GM19372 (cell line): Measurements from ENCODE around the gene TK2.
"Not testable (repeated sequence)": the region's sequence is repeated elsewhere in the genome, so short reads cannot be mapped to it uniquely, and the experiment has no call there.

Source experiments
- ATAC-seq: cut with Tn5 transposase; IDR thresholded peaks from one replicate; pipeline ENCODE4 v1.9.1; 2021; ENCODE audit warnings: mild to moderate bottlenecking, low read depth, moderate library complexity; ENCODE audit not compliant: unreplicated experiment

TK2 gene

DNA sequence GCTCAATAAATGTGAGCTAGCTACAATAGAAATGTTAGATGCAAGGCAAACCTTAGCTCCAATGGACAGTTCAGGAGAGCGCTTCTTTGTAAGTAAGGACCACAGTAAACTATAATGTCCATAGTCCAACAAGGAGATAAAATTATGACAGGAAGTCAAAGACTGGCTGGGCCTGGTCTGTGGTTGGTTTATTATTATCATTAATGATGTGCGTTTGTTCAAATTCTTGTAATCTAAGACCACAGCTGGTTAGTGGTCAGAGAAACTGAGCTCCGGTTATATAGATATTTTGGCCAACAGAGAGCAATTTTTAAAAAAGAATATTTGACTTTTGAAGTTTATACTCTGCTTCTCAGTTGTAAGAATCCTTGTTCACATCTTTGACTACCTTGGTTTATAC, 24.6 kb upstream of the TK2 start:
- ATAC-seq = no peak

DNA sequence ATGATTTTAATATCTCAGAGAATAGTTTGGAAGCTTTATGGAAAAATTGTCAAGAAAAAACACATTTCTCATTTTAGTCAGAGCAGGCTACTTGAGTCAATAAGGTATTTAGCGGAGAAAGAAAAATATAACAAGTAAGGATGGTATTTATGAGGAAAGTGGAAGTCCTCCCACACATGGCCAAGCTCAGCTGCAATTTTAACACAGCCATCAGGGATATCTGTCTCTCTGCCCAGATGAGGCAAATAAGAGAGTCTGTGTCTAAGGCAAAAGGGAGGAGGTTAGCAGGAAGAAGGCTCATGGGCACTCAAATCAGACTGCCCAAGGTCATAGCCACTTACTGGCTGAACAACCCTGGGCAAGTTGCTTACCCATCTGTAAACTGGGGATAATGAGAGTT, 24.2 kb upstream of the TK2 start:
- ATAC-seq = no peak

DNA sequence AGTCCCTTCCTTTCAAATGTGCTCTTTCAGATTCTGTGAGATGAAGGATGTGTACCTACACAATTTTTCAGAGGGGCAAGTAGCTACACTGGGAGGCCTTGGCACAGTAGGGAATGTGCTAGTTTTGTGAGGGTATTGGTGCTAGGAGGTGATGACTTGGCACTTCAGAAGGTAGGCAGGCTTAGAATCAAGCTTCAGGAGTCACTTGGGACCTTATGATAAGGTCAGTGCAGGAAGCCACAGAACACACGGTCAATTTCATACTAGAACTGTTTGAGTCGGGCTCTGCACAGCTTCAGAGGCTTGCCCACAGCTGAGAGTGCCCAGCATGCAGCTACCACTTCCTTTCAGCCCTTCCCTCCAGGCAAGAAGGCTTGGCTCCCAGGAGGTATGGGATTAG, 22.4 kb upstream of the TK2 start:
- ATAC-seq = no peak

DNA sequence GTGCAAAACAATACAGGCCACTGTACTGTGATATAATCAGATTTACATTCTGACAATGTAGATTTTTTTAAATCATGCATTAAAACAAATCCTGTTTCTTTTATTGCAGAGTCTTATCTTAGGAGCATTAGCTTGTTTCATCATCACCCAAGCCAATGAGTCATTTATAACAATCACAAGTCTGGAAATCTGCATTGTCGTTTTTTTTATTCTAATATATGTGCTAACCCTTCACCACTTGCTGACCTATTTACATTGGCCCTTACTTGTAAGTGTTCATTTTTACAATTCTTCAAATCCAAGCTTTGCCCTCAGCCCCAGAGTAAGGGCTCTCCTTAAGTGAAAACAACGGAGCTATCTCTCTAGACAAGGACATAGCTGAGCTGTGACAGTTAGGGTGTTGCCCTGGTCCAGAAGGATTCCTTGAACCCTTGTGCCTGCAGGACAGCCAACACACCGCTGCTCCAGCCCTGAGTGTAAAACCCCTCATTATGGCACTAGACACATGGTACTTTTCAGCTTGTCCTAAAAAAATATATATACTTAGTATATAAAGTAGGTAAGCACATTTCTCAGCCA, 20.0 kb upstream of the TK2 start:
- no peak for ATAC-seq

DNA sequence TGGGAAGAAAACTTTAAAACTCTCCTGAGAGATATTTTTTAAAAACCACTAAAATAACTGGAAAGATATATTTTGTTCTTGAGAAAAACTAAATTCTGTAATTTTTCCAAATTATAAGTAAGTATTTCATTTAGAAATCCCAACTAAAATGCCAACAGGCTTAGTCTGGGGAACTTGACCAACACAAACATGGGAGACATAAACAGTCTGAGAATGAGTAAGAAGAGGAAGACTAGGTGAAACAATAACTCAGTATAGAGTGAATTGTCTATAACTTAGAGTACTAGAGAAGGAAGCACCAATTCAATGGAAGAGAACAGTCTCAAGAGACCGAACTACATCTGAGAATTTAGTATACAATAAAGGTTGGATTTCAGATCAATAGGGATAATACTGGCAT, 19.2 kb upstream of the TK2 start:
- no peak for ATAC-seq

DNA sequence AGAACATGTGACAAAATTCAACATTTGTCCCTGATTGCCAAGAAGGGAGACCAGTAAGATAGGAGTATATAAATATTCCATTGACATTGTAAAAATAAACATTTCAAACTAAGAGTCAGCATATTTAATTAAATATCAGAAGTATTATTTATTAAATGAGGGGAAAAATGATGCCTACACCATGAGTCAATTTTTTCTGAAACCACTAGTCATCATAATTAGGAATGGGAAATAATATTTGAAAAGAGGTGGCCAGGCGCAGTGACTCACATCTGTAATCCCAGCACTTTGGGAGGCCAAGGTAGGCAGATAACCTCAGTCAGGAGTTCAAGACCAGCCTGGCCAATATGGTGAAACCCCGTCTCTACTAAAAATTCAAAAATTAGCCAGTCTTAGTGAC, 18.4 kb upstream of the TK2 start:
- no peak for ATAC-seq

DNA sequence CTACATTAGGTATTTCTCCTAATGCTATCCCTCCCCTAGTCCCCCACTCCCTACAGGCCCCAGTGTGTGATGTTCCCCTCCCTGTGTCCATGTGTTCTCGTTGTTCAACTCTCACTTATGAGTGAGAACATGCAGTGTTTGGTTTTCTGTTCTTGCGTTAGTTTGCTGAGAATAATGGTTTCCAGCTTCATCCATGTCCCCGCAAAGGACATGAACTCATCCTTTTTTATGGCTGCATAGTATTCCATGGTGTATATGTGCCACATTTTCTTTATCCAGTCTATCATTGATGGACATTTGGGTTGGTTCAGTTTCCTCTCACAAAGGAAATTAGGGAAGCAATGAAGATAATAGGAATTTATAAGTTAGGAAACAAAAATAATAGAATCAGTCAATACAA, 17.3 kb upstream of the TK2 start:
- ATAC-seq = not testable (repeated sequence)

DNA sequence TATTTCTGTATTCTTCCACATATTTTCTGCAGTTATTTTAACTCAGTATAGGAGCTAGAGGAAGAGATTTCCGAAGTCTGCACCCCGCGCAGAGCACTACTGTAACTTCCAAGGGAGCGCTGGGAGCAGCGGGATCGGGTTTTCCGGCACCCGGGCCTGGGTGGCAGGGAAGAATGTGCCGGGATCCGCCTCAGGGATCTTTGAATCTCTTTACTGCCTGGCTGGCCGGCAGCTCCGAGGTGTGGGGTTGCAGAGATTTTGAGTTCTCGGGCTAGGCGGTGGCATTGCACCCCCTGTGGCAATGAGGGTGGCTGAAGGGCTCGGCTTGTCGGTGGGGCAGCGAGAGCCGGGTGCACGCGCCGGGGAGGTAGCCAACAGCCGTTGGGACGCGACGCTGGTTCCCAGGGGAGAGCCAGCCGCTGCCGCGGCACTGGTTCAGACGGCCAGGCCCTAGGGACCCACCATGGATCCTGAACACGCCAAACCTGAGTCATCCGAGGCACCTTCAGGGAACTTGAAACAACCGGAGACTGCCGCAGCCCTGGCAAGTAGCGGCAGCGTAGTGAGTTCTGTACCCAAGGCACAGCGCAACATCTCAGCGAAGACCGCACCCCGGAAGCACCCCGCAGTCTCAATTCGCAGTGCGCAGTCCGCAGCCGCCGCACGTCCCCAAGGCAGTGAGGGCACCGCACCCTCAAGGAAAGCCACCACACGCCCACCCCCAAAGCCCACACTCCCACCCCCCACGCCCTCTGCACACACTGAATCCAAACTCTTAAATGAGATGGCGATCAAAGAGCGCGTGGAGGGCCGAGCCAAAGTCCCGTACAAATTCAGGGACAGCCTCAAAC, 16.4 kb upstream of the TK2 start, which contains the start of gene CMTM1:
Gene CMTM1, plus strand, starts transcription at position 389 of the 851 bp plus-strand sequence. Its CDS starts 75 bp downstream, at position 464.
- ATAC-seq = no peak

DNA sequence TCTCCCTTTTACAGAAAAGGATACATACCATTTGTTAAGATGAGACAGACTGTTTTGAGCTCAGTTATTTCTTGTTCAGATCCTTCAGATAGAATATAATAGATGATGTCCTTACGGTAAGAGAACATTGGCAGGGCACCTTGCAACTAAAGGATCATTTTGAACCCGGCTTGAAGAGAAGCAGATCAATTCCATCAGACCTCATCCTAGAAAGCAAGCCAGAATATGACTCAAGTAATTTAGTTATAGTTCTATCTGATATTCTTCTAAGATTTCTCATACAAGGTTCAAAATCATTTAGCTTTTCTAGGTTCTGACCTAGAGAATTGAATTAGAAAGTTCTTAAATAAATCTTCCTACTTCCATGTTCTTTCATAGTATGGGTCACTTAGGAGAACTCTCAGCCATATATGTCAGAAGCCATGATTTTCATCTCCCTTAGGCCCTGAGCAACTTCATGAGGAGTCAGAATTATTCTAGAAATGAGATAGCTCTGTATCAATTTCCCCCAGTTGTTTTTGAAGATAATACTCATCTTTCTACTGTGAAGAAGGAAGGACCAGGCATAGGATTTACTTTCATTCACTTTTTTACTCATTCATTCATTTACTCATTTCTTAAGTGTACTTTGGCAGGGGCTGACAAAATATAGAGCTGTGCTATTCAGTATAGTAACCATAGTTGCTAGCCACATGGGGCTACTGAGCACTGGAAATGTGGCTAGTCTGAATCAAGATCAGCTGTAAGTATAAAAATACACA, 13.8 kb upstream of the TK2 start:
- no peak for ATAC-seq

DNA sequence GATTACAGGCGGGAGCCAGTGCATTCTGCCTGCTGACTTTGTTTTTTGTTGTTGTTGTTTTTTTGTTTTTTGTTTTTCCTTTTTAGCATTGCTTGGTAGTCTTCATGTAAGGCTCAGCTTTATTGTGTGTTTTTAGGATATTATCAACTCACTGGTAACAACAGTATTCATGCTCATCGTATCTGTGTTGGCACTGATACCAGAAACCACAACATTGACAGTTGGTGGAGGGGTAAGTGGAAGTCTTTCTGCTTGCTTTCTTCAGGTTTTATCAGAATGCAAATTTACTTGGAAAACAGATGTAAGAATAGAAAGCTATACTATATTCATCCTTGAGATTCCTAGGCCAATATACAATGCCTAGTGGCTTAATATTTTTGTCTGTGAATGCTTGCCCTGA, 13.1 kb upstream of the TK2 start:
- ATAC-seq = no peak

DNA sequence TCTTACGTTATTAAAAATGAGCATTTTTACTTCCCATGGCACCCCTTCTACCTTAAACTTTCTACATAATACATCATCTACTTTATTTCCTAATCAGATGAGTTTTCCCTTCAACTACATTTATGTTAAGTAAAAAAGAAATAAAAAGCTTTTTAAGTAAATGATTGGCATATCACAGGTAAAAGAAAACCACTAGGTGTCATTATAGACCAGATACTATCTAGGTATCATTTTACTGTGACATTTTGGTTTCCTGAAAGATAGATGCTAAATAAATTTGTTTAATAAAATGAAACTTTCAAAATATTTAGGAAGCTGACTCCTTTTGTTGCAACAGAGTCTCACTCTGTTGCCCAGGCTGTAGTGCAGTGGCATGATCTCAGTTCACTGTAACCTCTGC, 12.5 kb upstream of the TK2 start:
- ATAC-seq = no peak

DNA sequence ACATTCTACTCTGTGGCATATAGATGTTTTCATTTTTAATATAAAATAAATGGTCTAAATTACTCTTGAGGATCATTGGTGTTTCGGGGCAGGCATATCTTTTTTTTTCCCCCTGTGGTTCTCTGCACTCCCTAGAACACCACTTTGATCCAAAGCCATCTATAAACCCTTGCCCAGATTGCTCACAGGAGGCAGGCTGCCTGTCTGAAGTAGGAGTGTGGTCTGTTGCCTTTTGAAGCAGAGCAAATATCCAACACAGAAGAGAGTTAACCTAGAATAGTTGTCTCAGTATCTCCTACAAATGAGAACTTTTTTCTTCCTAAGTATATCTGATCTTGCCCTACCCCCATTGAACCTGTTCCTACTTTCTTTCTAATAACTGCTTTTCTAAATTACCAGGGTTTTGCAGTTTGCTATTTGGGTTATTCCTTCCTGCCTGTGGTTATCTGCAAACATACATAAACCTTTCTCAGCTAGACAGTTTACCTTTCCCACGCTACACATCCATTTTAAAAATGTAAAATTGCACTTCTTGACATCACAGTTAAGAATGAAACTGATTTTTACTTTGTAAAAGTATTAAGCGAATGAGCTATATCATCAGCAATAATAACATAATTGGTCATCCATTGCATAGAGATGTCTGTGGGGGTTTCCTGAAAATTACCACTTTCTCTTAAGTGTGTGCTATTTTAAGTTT, 11.6 kb upstream of the TK2 start:
- ATAC-seq = no peak

DNA sequence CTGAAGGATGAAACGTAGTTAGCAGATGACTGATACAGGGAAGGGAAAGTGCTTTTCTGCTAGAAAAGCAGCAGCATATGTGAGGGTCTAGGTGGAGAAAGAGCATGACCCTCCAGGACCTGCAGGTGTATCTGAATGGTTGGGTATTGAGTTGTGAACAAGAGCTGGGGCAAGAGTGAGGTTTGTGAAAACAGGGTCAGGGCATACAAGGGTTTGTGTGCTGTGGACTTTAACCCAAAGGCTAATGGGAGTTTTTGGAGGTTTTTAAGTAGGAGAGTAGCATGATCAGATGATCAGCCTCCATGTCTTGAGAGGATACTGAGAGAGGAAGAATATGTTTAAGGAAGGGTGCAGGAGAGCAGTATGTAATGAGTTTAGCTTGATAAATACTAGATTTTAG, 10.2 kb upstream of the TK2 start:
- no peak for ATAC-seq

DNA sequence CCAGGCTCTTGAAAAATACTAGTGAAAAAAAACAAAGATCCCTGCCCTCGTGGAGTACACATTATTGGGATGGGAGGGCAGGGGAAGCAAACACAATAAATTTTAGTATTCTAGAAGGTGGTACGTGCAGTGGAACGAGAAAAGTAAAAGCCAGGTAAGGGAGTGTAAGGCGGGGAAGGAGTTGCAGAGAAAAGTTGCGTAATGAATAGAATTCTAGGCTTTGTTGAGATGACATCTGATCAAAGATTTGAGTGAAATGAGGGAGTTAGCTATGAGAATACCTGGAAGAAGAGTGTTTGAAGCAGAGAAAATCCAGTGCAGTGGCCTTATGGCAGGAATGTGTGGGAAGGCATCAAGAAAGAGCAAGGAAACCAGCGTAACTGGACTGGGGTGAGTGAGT, 4.6 kb upstream of the TK2 start:
- ATAC-seq = no peak

DNA sequence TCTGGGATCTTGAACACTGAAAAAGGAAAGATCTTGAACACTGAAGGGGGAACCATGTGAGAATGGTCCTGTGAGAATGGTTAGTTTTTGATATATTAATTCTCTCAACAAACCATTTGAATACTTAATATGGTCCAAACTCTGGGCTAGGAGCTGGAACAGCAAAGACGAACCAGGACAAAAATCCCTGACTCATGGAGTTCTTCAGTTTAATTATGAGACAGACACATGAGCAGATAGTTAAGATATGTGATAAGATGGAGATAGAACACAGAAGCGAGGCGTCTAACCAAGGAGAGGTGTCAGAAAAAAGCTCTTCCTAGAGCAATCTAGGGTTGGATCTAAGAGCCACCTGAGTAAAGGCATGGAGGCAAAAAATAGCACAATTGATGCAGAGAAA, 4.1 kb upstream of the TK2 start:
- no peak for ATAC-seq

DNA sequence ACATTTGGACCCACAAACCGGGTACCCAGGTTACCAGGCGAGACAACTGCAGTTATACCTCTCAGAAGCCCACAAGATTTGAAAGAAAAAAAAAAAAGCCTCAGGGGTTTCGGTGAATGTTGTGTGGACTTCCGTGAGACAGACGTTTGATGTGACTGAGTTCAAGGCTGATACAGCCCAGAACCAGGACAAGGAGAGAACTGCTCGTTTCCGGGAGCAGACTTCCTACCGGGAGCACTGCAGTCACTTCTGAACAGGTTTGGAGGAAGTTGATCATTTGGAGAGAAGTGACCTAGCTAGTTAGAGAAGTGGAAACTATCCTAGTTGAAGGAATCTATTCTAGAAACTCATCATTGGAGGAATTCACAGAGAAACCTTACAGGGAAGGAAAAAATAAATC, 3.3 kb upstream of the TK2 start:
- ATAC-seq = no peak

DNA sequence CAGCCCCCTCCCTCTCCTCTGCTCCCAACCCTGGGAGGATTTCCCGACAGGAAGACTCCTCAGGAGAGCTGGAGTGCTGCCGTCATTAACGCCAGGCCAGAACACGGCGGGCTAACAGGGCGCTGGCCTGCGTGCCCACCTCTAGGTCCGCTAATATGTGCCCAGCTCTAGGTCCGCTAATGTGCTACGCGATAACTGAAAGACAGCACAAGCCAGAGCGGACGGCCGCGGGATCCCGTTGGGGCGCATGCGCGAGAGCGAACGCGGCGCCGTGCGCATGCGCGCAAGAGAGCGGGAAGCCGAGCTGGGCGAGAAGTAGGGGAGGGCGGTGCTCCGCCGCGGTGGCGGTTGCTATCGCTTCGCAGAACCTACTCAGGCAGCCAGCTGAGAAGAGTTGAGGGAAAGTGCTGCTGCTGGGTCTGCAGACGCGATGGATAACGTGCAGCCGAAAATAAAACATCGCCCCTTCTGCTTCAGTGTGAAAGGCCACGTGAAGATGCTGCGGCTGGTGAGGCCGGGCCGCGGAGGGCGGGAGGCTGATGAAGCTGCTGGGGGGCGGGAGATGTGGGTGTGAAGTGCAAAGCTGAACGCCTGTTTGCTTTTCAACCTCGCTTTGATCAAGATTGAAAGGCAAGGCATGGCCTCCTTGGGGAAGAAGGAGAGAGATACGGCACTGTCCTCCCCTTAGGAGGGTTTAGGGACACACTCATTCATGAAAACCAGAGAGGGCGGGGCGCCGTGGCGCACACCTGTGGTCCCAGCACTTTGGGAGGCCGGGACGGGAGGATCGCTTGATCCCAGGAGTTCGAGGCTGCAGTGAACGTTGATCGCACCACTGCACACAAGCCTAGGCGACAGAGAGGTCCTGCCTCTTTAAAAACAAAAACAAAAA, 2.6 kb upstream of the TK2 start, which contains the start of gene CKLF:
Gene CKLF, plus strand, starts transcription at position 291 of the 892 bp plus-strand sequence. Its CDS starts 140 bp downstream, at position 431.
- peak; percentile 69 for ATAC-seq

DNA sequence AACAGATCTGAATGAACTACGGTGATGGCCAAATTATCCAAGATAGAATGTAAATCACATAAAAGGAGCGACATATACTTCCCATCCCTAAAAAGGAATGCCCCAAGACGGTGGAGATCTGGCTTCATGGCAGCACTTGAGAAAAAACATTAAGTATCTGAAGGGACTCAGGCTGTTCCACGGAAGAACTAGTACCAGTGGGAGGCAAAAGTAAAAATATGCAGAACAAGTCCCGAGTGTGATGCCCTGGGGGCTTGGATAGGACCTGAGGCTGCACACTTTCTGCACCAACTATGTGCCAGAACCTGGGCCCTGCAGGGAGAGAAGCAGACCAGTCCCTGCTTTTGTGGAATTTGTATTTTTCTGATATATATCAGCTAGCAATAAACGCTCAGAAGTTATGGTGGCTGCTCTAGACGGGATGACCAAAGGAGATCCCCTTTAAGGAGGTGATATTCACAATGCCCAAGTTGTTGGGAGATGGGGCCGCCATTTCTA, 1.9 kb upstream of the TK2 start:
- no peak for ATAC-seq

DNA sequence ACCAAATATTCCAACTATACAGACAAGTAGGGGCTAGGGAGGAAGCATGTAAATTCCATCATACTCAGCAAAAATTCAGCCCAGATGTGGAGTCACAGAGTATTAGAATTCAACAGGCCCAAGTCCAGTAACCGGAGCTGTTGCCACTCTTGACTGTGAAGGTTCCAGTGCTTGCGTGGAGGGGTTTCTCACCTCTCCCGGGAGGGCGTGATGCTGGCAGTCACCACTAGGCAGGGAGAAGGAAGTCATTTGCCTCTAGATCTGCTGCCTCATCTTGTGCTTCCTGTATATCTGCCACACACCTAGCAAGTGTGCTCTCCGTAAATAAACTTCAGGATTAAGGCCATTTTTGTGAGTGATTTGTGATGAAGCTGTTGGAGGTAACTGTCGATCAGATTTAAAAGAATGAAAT, 1.4 kb upstream of the TK2 start:
- ATAC-seq = no peak

DNA sequence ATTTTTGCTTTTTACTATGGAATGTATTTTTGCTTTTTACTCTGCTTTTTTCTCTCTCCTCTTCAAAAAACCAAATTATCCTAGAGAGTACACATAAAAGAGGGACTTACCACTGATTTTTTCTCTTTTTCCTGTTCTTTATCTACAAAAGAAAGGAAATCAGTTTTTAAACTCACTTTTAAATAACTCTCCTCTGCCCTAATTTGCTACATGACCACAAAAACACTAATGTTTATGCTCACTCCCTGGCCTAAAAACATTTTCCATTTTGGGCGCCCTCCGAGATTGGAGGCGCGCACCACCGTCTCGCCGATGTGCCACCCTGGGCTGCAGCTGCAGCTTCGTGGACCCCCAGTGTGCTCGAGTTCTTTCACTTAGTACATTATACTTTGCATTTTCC, 1.1 kb downstream of the TK2 start:
- ATAC-seq = no peak
